Activated naive CD4-positive, alpha-beta T cell treated with Interleukin-2 at 50 U/mL for 16 hours (primary cell): ENCODE data around the gene SPDEF.
A peak's percentile ranks its signal among the peaks of the same experiment; 100 is the strongest.

Source experiments
- DNase-seq: peaks from one replicate; pipeline ENCODE4 v3.0.0-alpha.2; 2020

Gene SPDEF

DNA sequence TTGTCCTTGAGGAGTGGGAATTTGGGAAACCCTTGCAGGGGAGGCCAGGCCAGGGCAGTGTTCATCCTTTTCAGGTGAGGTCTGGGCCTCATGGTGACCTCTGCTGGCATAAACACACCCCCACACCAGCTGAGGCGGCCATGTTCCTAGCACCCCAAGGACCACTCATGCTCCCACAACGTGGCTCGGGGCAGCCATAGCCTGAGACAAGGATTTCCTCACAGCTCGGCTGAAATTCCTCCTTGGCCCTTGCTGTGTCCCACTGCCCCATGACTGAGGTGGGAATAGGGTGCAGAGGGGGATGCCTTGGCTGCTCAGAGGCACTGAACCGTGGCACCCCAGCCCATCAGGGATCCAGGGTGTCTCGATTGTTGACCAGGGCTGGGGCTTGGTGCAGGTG lies 27.3 kb upstream of the SPDEF start:
- peak; percentile 13 for DNase-seq

DNA sequence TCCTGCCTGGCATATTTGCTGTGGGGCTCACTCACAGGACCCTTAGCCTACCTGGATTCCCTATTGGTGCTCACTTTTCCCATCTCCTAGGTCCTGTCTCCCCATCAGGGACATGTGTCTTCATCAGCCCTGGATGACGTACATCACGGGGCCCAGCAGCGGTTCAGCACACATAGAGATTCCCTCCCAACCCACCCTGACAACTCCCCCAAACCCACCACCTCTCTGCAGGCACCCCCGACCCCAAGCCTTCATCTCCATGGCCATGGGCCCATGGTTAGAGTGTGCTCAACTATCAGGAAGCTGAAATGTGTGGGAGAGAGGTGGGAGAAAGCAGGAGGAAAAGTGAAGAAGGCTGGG lies 25.4 kb upstream of the SPDEF start:
- DNase-seq = no peak

DNA sequence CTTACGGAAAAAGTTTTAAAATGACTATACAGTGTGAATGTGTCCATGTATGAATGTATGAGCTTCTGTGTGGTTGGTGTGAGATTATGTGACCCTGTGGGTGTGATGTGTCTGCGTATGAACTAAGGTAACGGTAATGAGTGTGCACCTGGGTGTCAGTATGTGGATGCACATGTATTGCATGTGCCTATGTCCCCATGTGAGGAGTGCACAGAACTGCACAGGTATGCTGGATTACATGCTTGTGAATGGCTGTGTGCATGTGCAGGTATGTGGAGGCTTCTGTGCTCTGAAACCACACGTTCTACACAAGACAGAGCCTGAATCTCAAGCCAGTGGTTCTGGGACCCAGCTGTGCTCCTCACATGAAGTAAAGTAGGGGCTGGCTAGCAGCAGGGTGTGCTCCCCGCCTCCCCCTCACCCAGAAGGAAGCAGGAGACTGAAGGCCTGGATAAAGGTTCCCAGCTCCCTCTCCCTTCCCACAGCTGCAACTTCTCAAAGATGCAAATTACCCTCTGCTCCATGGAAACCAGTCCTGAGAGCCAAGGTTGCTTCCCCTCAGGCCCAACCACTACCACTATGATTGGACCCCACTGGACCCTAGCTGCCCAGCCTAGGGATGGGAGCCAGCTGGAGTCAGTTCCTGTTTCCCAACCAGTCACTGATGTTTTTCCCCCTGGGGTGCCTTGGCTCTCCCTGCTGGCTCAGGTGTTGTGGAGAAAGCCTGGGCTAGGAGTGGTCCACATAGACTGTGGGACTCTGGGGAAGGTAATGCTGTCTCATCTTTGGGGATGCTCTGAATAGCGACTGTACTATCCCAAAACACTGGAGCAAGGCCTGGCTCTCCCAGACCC lies 24.8 kb upstream of the SPDEF start:
- DNase-seq = no peak

DNA sequence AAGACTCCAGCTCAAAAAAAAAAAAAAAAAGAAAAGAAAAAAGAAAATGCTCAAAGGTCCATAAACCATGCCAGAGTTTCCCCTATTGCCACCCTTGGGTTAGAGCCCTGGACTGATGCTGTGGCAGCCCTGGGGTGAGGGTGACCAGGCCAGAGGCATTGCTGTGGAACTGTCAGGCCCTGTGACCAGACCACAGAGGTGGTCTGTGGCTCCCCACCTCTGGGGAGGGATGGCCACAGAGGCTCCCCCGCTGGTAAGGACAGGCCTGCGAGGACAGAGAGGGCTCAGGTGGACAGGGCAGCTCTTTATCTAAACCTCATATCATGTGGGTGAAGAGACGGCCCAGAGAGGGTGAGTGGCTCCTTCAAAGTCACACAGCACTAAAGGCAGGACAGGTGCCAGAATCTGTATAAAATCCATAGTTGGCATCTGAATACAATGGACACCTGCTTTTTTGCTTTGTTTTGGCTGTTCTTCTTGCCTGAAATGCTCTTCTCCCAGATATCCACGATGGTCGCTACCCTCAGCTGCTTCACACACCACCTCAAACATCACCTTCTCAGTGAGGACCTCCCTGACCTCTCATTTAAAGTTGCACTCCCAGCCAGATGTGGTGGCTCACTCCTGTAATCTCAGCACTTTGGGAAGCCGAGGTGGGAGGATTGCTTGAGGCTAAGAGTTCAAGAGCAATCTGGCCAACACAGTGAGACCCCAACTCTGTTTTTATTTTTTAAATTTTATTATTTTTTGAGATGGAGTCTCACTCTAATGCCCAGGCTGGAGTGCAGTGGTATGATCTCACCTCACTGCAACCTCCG lies 22.5 kb upstream of the SPDEF start:
- no peak for DNase-seq

DNA sequence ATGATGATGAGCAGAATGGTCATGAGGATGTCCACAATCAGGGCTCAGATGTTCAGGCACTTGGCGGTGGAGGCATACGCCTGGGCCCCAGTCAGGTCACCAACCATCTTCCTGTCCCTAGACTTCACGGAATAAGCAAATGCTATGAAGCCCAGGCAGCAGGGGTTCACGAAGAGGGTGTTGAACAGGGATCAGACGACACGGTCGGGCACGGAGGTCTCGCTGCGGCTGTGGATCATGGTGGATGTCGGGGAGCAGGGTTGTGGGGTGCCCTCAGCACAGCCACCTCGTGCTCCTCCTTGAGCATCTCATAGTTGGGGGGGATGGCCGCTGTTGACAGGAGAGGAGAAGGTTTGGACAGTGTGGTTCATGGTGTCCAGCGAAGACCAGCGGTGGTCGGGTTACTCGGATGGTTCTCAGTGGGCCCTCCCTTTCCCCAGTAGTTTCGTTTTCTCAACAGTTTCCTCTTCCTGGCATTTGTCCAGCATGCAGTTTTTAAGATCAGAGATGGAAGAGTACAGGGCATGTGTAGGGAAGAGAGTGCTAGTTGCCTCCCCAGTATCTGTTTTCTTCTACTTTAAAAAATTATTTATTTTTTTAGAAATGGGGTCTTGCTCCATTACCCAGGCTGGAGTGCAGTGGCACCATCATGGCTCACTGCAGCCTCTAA lies 20.3 kb upstream of the SPDEF start:
- no peak for DNase-seq

DNA sequence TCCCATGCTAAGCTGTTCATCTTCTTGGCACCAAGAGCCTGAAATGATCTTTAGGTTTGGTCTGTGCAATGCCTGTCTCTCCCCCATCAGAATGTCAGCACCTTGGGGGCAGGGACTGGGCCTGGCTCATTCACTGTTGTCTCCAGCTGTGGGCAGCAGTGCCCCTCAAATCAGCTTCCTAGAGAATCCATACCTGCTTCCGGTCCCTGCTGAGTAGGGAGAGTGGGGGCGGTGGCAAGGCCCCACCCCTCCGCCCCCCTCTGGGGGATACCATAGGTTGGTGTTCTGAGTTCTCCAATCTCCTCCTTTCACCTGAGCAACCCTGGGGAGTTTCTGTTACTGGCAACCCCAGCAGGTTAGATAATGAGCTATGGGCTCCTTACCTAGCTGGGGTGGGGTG lies 19.2 kb upstream of the SPDEF start:
- DNase-seq = no peak

DNA sequence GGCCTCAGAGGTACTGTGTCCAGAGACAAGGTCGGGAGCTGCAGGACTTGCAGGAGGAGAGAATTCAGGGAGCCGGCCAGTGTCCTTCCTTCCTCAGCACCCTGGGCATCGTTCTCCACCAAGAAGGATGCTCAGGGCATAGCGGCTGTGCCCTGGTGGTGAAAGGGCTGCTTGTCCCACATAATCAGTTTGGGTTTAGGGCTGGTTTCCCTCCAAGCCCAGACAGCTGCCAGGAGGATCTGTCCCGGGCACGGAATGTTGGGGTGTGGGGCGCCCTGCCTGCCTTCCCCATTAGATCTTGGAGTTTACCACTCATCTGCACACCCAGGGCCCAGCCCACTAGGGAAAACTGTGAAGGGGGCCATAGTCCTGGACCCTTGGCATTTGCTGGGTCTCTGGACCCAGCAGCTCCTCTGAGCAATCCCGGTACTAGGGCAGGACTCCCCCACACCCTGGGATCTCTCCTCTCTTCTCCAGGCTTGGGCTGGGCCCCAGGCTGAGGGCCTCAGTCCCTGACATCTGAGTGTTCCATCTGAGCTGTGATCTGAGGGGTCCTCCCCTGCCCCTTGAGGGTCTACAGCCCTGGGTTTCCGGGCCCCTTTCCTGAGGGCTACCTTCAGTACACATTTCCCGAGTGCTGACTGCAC lies 18.6 kb upstream of the SPDEF start:
- no peak for DNase-seq

DNA sequence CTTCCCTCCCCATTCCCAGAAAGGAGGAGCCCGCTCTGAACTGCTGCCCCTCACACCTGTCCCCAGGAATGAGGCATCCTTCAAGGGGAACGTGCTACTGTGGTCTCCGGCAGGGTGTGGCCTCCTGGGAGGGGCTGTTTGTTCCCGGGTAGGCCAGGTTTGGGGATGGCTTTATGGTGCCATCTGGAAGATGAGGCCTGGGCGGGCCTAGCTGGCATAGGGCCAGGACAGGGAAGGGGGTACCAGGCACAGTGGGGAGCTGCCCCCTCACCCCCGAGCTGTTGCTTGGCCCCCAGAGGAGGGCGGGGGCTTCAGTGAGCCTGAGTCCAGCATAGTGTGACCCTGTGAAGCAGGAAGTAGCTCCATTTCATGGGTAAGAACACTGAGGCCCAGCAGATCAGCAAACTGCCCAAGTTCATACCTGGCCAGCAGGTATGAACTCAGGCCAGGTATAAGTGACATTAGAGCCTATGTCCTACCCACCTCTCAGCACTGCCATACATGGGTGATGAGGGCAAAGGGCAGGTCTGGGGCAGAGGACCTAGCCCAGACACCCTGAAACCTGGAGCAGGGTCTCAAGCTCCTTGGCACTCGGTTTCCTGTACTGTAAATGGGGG lies 17.5 kb upstream of the SPDEF start:
- no peak for DNase-seq

DNA sequence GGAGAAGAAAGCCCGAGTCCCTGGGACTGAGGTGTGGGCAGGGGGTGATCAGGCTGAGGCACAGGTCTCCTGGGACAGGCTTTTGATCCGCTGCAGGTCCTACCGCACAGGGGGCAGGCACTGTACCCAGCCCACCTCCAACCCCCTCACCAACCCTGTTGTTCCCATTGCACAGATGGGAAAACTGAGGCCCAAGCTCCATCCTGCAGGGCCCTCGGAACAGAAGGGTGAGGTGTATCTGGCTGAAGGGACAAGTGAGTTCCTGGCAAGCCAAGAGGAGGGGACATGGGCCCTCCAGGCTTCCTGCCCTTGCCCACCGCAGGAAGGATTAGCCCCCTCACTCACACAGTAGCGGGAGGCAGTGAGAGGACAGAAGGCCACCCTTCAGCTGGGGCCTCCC lies 16.5 kb upstream of the SPDEF start:
- no peak for DNase-seq

DNA sequence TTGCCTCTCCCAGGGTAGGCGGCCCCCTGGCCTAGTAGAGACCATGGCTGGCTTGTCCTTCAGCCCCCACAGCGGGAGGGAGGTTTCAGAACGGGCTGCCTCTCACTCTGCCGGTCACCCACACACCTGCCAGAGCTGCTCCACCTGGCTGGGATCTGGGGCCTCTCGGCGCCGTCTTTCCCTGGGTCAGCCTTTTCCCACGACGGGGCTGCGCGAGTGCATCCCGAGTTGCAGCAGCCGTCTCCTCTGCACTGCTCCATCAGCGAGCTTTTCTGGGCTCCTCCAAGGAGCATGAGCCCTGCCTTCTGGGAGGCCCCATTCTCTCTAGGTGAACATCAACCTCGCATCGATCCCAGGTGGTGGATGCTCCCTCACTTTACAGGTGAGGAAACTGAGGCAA lies 15.9 kb upstream of the SPDEF start:
- DNase-seq = no peak

DNA sequence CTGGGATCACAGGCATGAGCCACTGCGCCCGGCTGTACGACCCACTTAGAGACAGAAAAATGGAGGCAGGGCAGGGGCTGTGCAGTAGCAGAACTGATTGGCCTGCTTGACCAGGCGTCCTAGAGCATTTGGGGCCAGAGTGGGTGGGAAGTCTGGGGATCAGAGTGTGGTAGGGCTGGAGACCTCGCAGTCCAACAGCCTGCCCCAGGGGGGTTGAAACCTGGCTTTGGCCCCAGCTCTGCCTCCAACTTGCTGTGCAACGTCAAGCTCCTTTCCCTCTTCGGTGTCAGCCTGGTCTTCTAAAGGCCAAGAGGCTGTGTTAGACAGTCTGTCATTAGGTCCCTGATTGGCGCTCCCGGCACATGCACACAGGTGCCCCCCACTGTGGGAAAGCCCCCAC lies 15.3 kb upstream of the SPDEF start:
- no peak for DNase-seq

DNA sequence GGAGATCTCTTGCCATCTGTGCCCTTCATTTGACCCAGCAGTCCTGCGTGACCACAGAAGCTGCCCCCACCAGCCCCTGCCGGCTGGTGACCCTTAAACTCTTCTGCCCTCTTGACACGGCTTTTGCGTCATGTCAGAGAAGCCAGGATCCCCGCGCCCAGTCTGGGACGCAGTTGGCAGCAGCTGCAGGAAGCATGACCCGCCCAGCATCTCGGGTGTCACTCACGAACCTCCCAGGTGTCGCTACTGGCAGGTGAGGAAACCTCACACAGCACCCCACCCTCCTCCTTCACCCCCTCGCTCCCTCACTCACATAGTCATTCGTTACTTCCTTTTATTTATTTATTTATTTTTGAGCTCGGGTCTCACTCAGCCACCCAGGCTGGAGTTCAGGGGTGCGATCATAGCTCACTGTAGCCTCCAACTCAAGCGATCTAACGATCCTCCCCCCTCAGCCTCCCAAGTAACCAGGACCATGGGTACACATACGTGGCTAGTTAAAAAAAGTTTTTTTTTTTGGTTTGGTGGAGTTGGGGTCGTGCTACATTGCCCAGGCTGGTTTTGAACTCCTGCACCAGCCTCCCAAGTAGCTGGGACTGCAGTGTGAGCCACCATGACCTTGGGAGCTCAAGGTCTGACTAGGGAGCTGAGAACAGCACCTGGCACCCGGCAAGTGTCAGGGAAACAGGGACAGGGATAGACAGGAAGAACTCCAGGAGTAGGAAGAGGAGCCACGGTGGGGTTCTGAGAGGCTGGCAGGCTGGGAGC lies 14.1 kb upstream of the SPDEF start:
- DNase-seq = no peak

DNA sequence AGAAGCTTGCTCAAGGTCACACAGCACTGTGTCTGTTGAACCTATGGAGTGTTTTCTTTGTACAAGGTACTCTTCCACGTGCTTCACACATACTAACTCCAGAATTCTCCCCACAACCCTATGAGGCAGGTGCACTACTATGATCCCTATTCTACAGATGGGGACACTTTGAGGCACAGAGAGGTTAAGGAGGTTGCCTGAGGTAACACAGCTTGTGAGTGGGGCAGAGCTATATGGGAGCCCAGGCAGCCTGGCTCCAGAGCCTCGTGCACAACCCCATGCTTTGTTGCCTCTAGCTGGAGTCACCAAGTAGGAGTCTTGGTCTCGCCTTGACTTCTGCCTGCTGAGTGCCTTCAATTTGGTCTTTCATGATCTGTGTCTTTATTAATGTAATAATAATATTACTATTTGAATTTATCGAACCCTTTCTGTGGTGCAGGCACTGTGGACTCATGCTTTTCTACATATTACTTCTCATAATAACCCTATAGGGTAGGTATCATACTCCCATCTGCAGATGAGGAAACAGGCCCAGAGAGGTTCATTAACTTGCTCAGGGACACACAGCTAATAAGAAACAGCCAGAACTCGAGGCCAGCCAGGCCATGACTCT lies 13.3 kb upstream of the SPDEF start:
- no peak for DNase-seq

DNA sequence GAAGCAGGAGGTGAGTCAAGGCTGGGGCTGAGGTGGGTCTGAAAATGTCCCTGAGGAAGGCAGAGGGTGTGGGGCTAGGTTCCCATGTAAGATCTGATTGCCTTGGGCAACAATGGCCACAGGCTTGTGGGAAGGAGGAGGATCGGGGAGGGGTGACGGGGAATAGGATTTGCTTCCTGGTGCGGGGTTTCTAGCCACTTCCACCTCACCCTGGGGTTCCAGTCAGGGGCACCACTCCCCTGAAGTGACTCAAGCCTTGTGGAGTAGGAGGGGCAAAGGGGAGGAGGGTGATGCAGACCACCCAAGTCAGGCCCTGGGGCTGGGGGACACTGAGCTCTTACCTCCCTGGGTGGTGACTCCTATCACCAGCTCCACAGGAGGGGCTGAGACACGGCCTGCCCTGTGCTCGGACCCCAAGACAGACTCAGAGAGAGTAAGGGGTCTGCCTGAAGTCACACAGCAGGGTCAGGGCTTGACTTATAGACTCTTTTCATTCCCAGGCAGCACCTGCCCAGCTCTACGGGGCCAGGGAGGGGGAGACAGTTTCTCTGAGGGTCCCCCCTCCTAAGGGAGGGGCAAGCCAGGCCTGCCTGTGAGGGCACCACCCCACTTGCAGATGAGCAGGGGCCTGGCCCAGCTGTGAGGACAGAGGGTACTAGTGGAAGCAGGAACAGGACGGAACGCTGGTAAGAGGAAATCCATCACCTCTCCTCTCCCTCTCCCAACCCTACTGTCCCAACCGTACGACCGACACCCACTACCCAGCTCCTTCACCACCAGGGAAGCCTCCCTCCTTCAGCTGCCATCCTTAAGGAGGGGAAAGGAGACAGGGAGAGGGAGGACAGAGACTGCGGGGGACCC lies 12.4 kb upstream of the SPDEF start:
- DNase-seq = no peak

DNA sequence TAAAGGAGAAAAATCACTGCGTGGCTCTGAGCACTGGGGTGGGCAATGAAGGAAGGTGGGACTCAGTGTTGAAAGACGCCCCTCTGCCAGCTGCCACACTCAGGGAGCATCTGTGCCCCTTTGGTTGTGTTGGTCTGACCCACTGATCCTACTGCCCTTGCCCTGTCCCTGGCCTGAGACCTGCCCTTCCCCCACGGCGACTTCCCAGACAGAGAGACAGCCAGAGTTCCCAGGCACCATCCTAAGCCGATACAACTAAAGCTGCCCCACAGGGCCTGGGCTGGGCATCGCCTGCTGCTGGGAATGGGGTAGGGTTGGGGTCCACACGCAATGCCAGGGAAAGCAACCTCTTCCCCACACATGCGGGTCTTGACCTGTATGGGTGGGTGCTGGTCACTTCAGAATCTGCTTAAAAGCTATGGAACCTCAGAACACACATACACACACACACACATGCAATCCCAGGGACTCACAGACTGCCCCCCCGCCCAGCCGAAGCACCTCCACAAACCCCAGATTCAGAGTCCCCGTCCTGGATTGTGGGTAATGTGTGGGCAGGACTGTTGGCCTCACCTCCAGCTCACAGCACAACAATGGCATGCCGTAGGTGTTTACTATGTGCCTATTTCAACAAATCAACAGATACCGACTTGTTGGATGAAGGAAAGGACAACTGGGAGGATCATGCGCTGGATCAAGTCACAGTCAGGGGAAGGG lies 10.9 kb upstream of the SPDEF start:
- DNase-seq = no peak

DNA sequence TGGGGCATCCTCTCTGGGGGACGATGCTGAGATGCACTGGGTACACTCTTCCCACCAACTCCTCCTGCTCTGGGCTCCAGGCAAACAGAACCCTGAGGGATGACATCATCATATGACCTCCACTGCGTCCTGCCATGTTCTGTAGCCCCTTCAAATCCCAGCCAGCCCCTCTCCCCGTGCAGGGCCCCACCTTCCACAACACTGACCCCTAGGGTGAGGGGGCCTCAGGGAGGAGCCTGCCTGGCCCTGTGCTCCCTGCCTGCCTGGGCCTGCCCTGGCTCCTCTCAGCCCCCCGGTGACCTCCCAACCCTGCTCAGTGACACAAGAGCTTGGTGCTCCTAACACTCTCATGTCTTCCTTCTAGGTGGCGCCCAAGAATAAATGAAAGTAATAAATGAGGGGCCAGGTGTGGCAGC lies 9.6 kb upstream of the SPDEF start:
- no peak for DNase-seq

DNA sequence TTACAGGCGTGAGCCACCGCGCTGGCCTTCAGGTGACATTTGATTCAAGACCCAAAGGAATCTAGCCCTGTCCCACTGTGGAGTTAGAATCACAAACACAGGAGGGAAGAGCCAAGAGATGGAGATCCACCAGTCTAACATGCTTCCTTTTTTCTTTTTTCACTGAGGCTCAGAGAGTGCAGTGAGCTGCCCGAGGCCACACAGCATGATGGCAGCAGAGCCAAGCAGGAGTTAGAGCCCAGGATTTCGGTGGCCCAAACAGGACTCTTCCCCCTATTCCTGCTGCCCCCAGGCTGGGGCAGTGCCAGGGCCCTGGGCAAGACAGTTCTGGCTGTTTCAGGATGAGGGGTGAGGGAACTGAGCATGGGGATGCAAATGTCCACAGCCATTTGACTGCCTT lies 8.1 kb upstream of the SPDEF start:
- no peak for DNase-seq

DNA sequence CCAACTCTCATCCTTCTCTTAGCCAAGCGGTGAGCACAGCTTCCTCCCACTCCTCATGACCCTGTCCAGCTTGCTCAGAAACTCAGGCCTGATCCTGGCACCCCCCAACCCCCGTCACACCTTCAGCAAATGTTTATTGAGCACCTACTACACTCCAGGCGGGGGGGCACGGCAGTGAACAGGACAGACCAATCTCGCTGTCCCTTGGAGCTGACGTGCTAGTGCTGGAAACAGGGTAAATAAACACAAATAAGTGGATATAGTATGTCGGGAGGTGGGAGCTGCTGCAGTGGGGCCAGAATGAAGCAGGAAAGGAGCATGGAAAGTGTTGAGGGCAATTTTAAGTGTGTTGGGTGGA lies 7.4 kb upstream of the SPDEF start:
- DNase-seq = no peak

DNA sequence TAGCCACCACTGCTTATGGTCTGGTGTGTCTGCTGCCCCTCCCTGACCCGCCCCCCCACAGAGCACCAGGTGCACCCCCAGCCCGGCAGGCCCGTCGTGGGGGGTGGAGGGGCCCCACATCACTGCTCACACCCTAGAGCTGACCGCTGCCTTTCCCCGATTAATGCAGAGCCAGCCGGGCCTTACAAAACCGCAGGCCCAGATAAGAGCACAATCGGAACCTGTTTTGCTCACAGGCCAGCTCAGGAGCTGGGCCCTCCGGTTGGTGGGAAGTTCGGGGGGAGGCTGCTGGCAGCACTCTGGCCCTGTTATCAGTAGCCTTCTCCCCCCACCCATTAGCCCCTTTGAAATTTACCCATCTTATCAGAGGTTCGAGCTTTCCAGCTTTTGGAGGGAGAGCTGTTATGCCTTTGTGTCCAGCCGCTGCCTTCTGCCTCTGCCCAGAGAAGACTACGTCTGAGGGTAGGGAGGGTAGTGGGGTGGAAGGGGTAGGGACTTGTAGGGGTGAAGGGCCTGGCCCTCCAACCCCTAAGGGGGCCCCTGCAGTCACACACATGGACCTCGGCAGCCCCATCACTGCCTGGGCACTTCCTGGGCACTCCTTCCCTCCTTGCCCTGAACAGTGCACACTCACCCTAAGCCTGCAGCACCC lies 6.9 kb upstream of the SPDEF start:
- DNase-seq = no peak
